Measurements from ENCODE around the gene PLD3. TPM values are rescaled to one million over a fixed set of nuclear protein-coding genes. Genes with fewer than 3 reads are reported as not detected.
"Not testable (repeated sequence)": the region's sequence is repeated elsewhere in the genome, so short reads cannot be mapped to it uniquely, and the experiment has no call there.

The PLD3 gene
- total RNA-seq, 2 experiments from 2014 or later: 57.8 to 69.1 TPM

DNA sequence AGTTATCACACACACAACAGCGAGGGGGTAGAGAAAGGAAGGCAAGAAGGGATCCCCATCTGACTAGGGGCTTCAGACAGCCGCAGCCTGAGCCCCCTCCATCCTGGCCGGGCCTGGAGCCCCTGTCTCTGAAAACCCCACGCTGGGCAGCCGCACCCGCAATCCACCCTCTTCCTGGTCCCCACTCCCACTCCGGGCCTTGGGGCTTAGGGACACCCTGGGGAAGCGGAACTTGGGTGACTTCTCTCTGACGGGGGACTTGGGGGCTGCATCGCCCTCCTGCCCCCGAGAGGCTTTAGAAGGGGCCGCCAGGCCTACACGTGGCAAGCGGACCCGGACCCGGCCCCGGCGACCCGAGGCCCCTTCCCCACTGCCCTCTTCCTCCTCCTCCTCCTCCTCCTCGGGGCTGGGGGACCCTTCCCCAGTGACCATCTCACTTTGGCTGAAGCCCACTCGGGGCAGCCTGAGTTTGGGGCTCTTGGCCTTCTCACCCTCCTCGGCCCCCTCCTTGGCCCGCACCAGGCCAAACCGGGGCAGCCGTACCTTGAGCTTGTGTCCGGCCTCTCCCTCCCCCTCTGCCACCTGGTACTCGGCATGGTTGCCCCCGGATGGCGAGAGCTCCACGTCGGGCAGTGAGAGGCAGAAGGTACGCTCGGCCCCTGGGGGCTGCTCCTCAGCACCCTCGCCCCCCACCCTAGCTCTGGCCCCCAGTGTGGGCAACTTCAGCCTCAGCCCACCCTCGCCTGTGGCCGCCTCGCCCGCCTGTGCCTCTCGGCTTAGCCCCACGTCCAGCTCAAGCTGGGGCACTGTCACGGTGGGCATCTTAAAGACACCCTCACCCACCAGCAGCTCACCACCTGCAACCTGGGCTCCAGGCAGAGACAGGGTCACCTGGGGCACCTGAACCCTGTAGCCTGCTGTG lies 45.7 kb downstream of the PLD3 start:
- H3K27me3 Mint-ChIP-seq: no peaks in the 10 kb centered on the region
- peaks cover 10% of the 10 kb centered on the region for H3K4me1 Mint-ChIP-seq
- H3K27ac Mint-ChIP-seq: no peak overlapping the region
- DNase-seq (no peak), ATAC-seq (no peak)
- no peak overlapping the region for H3K4me3 Mint-ChIP-seq
- no peaks in the 10 kb centered on the region for H3K9me3 Mint-ChIP-seq (ENCODE audit: low read depth)
- H3K36me3 Mint-ChIP-seq (ENCODE audit: low read depth): no peaks in the 10 kb centered on the region
- ChIA-PET CTCF (no interaction called here), POLR2A (no interaction called here)
- intact Hi-C loops (cut with DNase I, micrococcal nuclease): no loop called here

DNA sequence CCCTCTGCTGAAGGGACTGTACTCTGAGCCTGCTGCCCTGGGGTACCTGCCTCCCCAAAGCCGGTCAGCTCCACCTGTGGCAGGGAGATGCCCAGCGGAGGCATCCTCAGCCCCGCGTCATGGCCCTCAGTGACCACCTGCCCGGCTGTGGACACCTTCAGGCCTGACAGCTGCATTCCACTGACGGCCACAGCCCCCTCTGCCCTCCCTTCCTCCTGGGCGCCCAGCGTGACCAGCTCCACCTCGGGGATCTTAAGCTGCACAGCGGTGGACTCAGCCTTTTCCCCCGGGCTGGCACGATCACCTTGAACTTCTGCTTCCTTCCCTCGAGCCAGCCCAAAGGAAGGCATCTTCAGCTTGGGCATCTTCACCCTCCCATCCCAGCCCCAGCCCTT lies 46.3 kb downstream of the PLD3 start:
- H3K27me3 Mint-ChIP-seq: no peaks in the 10 kb centered on the region
- POLR2A ChIA-PET: no interaction called here

DNA sequence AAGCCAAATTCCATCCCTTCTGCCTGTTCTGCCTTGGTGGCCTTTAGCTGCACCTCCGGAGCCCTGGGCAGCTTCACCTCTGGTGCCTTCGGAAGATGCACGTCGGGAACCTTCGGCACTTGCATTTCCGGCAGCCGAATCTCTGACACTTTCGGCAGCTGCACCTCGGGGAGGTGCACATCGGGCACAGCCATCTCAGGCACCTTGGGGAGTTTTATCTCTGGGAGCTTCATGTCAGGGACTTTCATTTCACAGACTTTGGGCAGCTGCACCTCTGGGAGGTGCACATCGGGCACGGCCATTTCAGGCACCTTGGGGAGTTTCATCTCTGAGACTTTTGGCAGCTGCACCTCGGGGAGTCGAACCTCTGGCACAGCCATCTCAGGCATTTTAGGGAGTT lies 47.5 kb downstream of the PLD3 start:
- intact Hi-C loops (cut with DNase I, micrococcal nuclease): no loop called here
- no peak for DNase-seq
- Mint-ChIP-seq H3K27me3 (no peaks in the 10 kb centered on the region), H3K36me3 (ENCODE audit: low read depth) (no peaks in the 10 kb centered on the region), H3K4me1 (peaks cover 12% of the 10 kb centered on the region), H3K27ac (no peak overlapping the region), H3K9me3 (ENCODE audit: low read depth) (no peaks in the 10 kb centered on the region), H3K4me3 (no peak overlapping the region)
- POLR2A ChIA-PET: no interaction called here
- ATAC-seq: no peak
- CTCF ChIA-PET: interaction anchor here (0.6 to 1.2 kb wide), 2 partner anchors 18 to 288 kb away, joined by 3 read pairs; partner anchors contain the start of gene PRX

More for the DNA sequence above, 46.3 kb downstream of the PLD3 start:
- no peak for ATAC-seq
- H3K9me3 Mint-ChIP-seq (ENCODE audit: low read depth): no peaks in the 10 kb centered on the region
- no peak overlapping the region for H3K27ac Mint-ChIP-seq
- no peak overlapping the region for H3K4me3 Mint-ChIP-seq
- no peak for DNase-seq
- H3K36me3 Mint-ChIP-seq (ENCODE audit: low read depth): no peaks in the 10 kb centered on the region
- peaks cover 12% of the 10 kb centered on the region for H3K4me1 Mint-ChIP-seq
- intact Hi-C loops (cut with DNase I, micrococcal nuclease): no loop called here
- CTCF ChIA-PET: interaction anchor here (1.2 kb wide), 1 partner anchor 19 kb away, joined by 3 read pairs; the partner anchor contains the start of gene PRX

DNA sequence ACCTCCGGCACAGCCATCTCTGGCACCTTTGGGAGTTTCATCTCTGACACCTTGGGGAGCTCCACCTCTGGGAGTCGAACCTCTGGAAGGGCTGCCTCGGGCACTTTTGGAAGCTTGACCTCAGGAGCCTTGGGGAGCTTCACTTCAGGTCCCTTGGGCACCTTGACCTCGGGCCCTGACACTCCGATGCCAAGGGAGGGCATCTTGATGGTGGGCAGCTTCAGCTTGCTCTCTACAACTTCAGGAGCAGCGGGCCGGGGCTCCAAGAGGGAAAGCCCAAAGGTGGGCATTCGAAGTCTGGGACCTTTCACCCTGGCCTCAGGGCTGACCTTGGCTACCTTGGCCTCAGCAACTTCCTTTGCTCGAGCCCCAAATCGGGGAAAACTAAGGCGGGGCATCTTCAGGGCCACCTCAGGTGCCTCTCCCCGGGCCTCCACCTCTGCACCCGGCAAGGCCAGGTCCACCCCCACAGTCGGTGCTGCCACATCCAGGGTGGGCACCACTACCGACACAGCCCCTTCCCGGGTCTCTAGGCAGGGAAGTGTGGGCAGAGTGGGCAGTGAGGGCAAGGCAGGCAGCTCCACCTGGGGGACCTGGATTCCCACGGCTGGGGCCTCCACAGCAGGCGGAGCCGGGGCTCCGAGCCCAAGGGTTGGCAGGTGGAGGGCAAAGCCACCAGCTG lies 48.5 kb downstream of the PLD3 start:
- H3K27ac Mint-ChIP-seq: no peak overlapping the region
- DNase-seq (no peak), ATAC-seq (no peak)
- H3K4me3 Mint-ChIP-seq: no peak overlapping the region
- no peaks in the 10 kb centered on the region for H3K27me3 Mint-ChIP-seq
- H3K36me3 Mint-ChIP-seq (ENCODE audit: low read depth): no peaks in the 10 kb centered on the region
- intact Hi-C loops (cut with DNase I, micrococcal nuclease): no loop called here
- H3K4me1 Mint-ChIP-seq: peaks cover 12% of the 10 kb centered on the region
- ChIA-PET POLR2A (no interaction called here), CTCF (no interaction called here)
- no peaks in the 10 kb centered on the region for H3K9me3 Mint-ChIP-seq (ENCODE audit: low read depth)

DNA sequence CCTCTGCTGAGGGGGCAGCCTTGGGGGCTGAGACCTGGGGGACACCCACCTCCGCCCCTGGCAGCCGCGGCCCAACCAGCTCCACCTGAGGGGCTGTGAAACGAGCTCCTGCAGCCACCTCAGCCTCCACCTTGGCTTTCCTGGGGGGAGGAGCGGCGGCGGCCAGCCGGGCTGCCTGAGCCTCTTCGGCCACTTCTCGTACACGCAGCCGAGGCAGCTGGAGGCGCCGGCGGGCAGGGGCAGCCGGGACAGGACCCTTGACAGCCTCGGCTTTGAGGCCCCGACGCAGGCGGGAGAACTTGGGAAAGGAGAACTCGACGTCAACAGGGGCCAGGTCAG lies 49.0 kb downstream of the PLD3 start:
- ATAC-seq (no peak), DNase-seq (no peak)
- intact Hi-C loops (cut with DNase I, micrococcal nuclease): no loop called here
- ChIA-PET CTCF (no interaction called here), POLR2A (no interaction called here)
- Mint-ChIP-seq H3K36me3 (ENCODE audit: low read depth) (no peaks in the 10 kb centered on the region), H3K27ac (no peak overlapping the region), H3K27me3 (no peaks in the 10 kb centered on the region), H3K4me1 (peaks cover 12% of the 10 kb centered on the region), H3K9me3 (ENCODE audit: low read depth) (no peaks in the 10 kb centered on the region), H3K4me3 (no peak overlapping the region)

DNA sequence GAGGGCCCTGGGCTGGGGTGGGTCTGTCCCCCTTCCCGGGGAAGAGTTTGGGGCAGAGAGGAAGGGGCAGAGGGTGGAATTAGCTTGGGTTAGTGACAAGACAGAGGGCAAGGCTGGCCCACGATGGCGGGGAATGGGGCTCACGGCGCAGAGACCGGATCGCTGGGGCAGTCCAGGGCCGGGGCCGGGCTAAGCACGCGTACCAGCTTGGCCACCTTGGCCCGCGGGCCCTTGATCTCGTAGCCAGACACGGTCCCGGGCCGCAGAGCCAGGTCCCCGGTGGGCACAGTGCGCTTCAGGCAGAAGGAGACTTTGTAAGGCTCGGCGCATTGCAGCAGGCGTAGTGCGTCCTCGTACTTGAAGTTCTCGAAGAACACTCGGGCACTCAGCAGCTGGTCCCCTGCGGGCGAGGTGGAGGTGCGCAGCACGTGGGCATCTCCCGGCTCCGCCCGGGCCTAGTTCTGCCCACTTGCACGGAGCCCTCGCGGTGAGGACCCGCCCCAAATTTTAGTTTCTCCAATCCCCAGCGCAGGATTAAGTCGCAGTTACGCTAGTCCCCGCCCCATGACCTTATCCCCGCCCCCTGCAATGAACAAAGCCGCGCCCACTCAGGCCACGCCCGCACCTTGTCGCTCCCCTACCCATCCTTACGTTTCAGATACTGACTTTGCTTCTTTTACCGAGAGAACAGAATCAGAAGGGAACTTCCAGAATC lies 50.1 kb downstream of the PLD3 start:
- H3K27ac Mint-ChIP-seq: no peak overlapping the region
- H3K36me3 Mint-ChIP-seq (ENCODE audit: low read depth): no peaks in the 10 kb centered on the region
- CTCF ChIA-PET: no interaction called here
- intact Hi-C loops (cut with DNase I, micrococcal nuclease): no loop called here
- no peak overlapping the region for H3K4me3 Mint-ChIP-seq
- H3K4me1 Mint-ChIP-seq: peaks cover 16% of the 10 kb centered on the region
- ATAC-seq (peak; percentile 84), DNase-seq (peak; percentile 85)
- H3K27me3 Mint-ChIP-seq: no peaks in the 10 kb centered on the region
- no peaks in the 10 kb centered on the region for H3K9me3 Mint-ChIP-seq (ENCODE audit: low read depth)
- POLR2A ChIA-PET: no interaction called here

DNA sequence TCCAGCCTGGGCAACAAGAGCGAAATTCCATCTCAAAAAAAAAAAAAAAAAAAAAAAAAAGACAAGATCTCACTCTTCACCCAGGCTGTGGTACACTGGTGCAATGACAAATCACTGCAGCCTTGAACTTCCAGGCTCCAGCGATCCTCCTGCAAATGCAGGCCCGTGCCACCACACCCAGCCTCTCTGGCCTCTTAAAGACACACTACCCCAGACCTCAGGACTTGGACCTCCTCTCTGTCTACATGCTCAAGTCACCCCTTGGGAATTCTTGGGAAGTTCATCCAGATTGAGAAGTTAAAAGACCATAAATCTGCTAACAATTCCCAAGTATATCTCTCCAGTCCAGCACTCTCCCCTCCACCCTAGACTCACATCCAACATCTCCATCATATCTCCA lies 52.1 kb downstream of the PLD3 start:
- DNase-seq (no peak), ATAC-seq (no peak)
- ChIA-PET POLR2A (no interaction called here), CTCF (no interaction called here)
- Mint-ChIP-seq H3K4me3 (no peak overlapping the region), H3K27me3 (no peaks in the 10 kb centered on the region), H3K36me3 (ENCODE audit: low read depth) (no peaks in the 10 kb centered on the region), H3K9me3 (ENCODE audit: low read depth) (no peaks in the 10 kb centered on the region), H3K27ac (no peak overlapping the region), H3K4me1 (peaks cover 18% of the 10 kb centered on the region)
- intact Hi-C loops (cut with DNase I, micrococcal nuclease): no loop called here

DNA sequence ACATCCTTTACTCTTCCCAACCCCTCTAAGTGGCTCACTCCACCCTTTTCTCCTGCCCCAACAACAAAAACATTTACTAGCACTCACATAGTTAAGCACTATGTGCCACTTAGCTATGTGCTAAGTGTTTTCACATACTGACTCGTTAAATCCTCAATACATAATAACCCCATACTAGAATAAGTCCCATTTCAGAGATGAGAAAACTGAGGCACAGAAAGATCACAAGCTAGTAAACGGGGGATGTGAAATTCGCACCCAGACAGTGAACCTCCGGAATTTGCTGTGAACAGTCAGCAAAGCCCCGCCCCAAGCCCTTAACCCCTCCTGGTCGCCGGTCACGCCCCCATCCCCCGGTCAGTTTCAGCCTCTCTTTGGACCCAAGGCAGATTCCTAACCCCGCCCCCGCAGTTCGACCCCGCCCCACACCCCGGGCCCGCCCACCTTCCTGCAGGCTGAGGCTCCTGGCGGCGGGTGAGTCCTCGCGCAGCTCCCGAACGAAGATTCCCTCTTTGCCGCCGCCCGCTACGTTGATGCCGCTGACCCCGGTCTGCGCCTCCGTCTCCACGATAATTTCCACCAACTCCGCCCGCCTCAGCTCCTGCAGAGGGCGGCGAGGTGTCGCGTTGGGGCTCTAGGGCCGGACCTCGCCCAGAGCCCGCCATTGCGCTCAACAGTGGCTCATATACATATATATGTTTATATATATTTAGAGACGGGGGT lies 54.9 kb downstream of the PLD3 start:
- Mint-ChIP-seq H3K4me3 (peak overlapping the region; percentile 77), H3K27me3 (no peaks in the 10 kb centered on the region), H3K4me1 (peaks cover 19% of the 10 kb centered on the region), H3K27ac (peak overlapping the region; percentile 0), H3K9me3 (ENCODE audit: low read depth) (no peaks in the 10 kb centered on the region), H3K36me3 (ENCODE audit: low read depth) (no peaks in the 10 kb centered on the region)
- CTCF ChIA-PET: interaction anchor here (0.5 to 1.5 kb wide), 7 partner anchors 17 to 1773 kb away, joined by 3 to 9 read pairs (median 3); partner anchors contain the start of genes COQ8B, ITPKC and SERTAD1
- DNase-seq: peak; percentile 94
- ATAC-seq: peak; percentile 67
- POLR2A ChIA-PET: interaction anchor here (0.6 to 1.7 kb wide), 4 partner anchors 18 to 443 kb away, joined by 3 to 8 read pairs (median 5); no protein-coding TSS in a partner anchor
- intact Hi-C loops (cut with DNase I, micrococcal nuclease): loop anchor here in 1 of 2 experiments (1.0 kb wide), 3 partner anchors 18 to 167 kb away; partner anchors contain the start of genes C19orf47 and PLD3

DNA sequence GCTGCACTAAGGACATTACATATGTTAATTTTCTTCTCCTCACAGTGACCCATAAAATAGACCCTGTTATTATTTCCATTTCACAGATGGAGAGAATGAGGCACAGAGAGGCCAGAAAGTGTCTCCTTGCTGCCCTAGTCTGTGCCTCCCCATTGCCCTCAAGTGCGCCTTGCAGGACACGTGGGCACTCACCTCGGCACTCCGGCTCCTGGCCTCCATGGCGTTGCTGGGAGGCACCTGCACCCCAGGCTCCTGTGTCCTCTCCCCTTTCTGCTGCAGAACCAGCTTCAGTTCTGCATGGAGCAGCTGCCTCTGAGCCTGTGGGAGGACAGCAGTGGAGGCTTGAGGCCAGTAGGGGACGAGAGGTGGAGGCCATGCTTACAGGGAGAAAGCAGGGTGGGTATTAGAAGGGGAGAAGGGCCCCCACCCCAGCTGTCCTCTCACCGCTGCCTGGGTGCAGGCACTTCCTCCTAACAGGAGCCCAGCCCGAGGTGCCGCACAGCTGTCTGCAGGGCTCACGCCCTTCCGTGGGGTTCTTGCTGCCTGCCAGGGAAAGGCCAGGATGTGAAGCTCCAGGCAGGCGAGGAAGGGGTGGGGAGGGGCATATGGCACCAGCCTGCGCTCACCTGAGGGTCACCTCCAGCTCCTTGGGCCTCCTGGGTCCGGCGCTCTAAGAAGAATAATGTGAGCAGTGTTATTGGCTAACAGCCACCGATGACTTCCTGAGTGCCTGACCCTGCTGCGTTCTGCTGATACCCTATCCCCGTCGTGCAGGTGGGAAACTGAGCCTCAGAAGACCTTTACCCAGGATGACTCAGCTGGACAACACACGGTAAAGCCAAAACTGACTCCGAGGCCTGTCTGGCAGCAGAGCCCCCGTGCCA lies 59.5 kb downstream of the PLD3 start:
- DNase-seq (no peak), ATAC-seq (no peak)
- Mint-ChIP-seq H3K27me3 (peaks cover 2% of the 10 kb centered on the region), H3K27ac (no peak overlapping the region), H3K4me3 (no peak overlapping the region), H3K9me3 (ENCODE audit: low read depth) (no peaks in the 10 kb centered on the region), H3K4me1 (peaks cover 10% of the 10 kb centered on the region), H3K36me3 (ENCODE audit: low read depth) (no peaks in the 10 kb centered on the region)
- CTCF ChIA-PET: interaction anchor here (0.5 to 2.4 kb wide), 4 partner anchors 10 to 103 kb away, joined by 3 to 9 read pairs (median 3); partner anchors contain the start of gene BLVRB
- intact Hi-C loops (cut with DNase I, micrococcal nuclease): no loop called here
- POLR2A ChIA-PET: no interaction called here

DNA sequence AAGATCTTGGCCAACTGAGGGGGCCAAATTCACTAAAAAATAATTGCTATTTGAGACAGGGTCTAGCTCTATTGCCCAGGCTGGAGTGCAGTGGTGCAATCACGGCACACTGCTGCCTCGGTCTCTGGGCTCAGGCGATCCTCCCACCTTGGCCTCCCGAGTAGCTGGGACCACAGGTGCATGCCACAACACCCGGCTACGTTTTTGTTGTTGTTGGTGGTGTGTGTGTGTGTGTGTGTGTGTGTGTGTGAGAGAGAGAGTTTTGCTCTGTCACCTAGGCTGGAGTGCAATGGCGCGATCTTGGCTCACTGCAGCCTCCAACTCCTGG lies 60.1 kb downstream of the PLD3 start:
- POLR2A ChIA-PET; H3K27ac Mint-ChIP-seq; intact Hi-C loops (cut with DNase I, micrococcal nuclease); H3K27me3 Mint-ChIP-seq; ATAC-seq; DNase-seq; H3K9me3 Mint-ChIP-seq (ENCODE audit: low read depth); H3K4me1 Mint-ChIP-seq; H3K36me3 Mint-ChIP-seq (ENCODE audit: low read depth); H3K4me3 Mint-ChIP-seq: not testable (repeated sequence)
- CTCF ChIA-PET: interaction anchor here (0.9 to 2.4 kb wide), 2 partner anchors 12 to 56 kb away, joined by 3 to 9 read pairs; partner anchors contain the start of gene BLVRB
